GM21825 (cell line): ENCODE measurements around the gene SPI1.

ENCODE experiments used
- ATAC-seq: cut with Tn5 transposase; IDR thresholded peaks from one replicate; pipeline ENCODE4 v1.9.1; 2021; ENCODE audit warnings: mild to moderate bottlenecking, moderate library complexity; ENCODE audit not compliant: unreplicated experiment

The SPI1 gene

GRCh38 chr11:47378010-47378835 is at the start of gene SPI1:
SPI1 (minus strand) TSS chr11:47378547; CDS start chr11:47378353, 194 bp downstream.
- peak; percentile 83 for ATAC-seq

DNA sequence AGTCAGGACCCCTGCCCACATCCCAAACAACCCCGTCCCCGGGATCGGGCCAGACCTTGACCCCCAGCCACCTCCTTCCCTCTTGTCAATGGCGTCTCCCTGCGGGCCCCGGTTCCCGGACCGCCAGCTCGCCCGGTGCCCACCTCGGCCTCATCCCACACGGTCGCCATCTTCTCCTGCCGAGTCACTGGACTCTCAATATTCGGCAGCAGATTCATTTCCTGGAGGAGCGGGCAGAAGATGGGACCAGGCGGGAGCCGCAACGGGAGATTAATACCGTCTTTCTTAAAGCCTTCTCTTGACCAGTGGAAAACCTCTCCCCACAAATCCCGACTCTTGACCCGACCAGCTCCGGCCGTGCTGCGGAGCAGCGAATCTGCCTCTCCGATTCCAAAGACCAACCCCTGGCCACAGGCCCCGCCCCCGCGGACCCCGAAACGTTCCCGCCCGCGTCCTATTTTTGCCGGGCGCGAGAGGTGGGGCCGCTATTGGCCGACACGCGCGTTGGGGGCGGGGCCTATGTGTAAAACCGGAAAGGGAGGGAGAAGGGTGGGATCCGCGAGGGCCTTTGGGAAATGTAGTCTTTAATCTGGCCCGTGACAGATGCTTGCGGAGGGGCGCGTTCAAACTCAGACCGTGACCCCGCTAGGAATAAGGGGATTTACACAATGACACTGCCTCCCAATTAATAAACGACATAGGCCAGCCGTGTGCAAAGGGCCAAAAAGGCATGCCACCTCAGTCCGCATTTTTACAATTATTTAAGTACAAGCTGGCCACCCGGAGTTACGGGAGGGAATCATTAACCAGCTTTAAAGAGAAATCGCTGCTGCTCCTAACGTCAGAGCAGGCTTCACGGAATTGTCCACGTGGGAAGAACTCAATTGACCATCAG is 48.0 kb upstream of the SPI1 start, which contains the start of gene PSMC3:
Gene PSMC3 (minus strand): TSS at position 378 of the 895 bp plus-strand sequence. CDS start 160 bp downstream, at position 218.
- peak; percentile 94 for ATAC-seq

DNA sequence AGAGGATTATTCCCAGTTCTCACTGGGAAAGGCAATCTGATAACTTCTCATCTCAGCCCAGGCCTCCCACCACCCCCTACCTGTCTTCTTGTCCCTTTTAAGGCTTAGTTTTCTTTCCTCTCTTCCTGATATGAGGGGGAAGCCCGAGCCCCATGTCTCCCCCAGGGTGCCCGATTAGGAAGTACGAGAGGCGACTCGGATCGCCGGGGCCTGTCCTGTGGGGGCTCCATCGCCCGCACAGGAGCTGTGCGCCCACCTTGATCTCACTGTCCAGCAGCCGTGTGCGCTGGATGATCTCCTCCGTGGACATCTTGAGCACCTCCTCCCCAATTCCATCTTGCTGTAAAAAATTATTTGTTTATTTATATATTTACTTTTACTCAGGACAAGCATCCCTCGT is 47.3 kb upstream of the SPI1 start:
- no peak for ATAC-seq

DNA sequence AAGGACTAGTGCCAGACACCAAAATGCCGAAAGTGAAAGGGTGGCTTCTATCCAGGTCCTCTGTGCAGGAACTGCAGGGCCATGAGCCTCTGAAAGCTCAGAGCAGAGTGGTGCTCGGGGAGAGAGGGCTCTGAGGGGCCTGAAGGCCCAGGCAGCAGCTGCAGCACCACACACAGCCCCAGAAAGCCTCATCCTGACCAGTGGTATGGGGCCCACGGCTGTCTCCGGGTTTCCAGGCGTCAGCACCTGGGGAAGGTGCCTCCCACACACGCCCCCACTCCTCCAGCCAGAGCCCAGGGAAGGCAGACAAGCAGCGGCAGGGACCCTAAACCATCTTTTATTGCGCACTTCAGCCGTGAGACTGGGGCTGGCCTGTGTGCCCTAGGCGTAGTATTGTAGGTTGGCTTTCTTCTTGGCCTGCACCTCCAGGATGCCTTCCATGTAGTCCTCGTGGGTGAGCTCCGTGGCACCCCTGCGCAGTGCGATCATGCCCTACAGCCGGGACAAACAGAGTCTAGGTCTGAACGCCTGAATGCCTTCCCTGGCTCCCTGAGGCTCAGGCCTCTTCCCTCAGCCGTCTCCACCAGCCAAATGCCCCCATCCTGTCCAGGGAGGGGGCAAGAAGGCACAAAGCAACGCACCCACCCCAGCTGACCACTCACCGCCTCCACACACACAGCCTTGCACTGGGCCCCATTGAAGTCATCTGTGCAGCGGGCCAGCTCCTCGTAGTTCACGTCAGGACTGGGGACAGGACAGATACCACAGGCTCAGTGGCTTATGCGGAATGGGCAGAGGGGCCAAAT is 40.3 kb upstream of the SPI1 start:
- ATAC-seq: no peak

DNA sequence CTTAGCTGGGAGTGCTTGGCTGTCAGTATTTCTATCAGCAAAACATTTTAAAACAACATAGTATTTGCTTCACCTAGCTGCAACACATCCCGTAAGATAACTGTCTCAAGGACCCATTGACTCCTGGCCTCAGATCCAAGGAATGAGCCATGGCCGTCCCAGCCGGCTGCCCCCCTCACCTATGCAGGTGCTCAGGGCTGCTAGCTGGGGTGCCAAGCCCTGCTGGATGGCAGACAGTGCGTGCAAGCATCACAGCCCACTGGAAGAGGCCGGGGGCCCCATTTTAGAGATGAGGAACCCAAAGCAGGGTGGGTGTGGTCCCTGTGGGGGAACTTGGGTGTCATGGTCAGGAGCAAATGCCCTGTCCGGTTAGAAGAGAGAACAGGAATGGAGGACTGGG is 39.4 kb upstream of the SPI1 start:
- ATAC-seq: no peak

- ATAC-seq: no peak
Measured at GRCh38 chr11:47415949-47416472, 37.7 kb upstream of the SPI1 start.

DNA sequence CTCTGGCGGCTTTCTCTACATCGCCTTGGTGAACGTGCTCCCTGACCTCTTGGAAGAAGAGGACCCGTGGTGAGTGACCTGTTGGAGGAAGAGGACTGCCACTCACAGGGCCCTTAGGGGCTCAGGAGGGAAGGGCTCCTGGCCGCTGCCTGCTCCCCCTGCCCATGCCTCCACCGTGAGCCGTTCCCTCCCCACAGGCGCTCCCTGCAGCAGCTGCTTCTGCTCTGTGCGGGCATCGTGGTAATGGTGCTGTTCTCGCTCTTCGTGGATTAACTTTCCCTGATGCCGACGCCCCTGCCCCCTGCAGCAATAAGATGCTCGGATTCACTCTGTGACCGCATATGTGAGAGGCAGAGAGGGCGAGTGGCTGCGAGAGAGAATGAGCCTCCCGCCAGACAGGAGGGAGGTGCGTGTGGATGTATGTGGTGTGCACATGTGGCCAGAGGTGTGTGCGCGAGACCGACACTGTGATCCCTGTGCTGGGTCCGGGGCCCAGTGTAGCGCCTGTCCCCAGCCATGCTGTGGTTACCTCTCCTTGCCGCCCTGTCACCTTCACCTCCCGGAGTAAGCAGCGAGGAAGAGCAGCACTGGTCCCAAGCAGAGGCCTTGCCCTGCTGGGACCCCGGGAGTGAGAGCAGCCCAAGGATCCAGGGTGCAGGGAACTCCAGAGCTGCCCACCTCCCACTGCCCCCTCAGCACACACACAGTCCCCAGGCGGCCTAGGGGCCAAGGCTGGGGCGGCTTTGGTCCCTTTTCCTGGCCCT is 36.9 kb upstream of the SPI1 start:
- ATAC-seq: no peak

DNA sequence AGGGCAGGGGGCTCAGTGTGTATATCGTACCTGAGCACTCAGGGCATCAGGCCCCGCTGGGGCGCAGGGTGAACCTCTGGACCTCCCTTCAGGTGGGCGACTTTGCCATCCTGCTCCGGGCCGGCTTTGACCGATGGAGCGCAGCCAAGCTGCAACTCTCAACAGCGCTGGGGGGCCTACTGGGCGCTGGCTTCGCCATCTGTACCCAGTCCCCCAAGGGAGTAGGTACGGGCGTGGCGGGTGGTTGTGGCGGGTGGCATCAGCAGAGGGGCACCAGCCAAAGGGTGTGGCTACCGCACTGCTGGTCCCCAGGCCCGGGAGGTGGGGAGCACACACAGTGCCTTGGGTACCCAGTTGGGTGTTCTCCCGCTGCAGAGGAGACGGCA is 36.3 kb upstream of the SPI1 start:
- no peak for ATAC-seq

DNA sequence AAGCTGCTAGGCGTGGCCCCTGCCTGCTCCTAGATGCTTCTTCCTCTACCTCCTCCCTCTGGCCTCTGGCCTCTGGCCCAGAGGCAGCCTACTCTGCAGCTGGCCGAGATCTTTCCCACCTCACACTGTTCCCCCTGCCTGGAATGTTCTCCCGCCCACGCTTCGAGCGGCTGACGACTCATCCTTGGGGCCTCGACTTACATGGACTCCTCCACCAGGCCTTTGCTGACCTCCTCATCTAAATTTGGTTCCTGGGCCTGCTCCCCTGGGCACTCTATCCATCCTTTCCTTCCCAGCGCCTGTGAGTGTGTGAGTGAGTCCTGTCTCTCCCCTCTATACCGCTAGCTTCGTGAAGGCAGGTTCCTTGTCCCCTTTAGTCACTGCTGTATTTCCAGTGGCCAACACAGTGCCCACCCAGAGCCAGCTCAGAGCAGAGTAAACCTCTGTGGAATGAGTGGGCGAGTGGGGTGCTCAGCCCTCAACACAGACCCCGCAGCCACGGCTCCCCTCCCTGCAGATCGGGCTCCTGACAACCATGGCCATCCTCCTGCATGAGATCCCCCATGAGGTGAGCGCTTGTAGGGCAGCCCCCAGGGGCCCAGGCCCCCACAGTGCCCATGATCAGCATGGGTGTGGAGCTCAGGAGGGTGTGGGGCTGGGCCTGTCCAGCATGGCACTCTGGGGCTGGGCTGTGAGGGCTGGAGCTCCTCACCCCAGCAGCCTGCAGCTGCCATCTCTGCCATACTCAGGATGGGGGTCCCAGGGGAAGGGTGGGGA is 35.7 kb upstream of the SPI1 start:
- ATAC-seq: no peak

DNA sequence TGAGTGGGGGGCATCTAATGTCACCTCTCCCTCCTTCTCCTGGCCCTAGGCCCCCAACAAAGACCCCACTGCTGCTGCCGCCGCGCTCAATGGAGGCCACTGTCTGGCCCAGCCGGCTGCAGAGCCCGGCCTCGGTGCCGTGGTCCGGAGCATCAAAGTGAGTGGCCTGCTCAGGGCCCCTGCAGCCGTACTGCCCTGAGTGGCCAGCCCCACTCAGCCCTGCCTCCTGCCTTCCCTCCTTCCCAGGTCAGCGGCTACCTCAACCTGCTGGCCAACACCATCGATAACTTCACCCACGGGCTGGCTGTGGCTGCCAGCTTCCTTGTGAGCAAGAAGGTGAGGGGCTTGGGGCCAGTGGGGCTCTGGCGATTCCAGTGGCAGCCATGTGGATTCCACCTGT is 35.0 kb upstream of the SPI1 start:
- ATAC-seq: no peak

DNA sequence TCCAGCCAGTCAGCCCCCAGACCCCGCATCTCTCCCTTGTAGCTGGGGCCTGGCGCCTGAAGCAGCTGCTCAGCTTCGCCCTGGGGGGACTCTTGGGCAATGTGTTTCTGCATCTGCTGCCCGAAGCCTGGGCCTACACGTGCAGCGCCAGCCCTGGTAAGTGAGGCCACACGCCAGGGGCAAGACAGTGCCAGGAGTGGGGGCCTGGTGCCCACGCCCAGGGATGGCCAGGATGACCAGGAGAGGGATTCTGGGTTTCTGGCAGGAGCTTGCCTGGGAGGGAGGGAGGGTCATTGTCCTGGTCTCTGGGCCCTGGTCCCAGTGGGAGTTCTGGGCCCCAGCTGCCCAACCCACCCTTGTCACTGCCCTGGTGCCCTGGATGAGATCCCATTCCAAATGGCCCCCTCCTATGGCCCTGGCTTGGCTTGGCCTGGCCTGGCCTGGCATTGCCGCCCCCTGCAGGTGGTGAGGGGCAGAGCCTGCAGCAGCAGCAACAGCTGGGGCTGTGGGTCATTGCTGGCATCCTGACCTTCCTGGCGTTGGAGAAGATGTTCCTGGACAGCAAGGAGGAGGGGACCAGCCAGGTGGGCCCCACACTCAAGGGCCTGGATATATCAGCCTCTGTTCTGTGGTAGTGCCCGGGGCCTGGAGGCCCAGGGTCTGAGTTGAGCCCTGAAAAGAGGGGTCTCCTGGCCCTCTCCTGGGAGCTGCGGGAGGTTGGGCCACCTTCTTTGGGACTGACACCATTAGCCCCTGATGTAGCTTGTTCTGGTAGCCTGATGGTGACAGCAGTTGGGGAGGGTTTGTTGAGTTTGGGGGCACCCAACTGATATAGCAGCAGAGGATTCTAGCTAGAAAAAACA is 33.8 kb upstream of the SPI1 start:
- no peak for ATAC-seq

DNA sequence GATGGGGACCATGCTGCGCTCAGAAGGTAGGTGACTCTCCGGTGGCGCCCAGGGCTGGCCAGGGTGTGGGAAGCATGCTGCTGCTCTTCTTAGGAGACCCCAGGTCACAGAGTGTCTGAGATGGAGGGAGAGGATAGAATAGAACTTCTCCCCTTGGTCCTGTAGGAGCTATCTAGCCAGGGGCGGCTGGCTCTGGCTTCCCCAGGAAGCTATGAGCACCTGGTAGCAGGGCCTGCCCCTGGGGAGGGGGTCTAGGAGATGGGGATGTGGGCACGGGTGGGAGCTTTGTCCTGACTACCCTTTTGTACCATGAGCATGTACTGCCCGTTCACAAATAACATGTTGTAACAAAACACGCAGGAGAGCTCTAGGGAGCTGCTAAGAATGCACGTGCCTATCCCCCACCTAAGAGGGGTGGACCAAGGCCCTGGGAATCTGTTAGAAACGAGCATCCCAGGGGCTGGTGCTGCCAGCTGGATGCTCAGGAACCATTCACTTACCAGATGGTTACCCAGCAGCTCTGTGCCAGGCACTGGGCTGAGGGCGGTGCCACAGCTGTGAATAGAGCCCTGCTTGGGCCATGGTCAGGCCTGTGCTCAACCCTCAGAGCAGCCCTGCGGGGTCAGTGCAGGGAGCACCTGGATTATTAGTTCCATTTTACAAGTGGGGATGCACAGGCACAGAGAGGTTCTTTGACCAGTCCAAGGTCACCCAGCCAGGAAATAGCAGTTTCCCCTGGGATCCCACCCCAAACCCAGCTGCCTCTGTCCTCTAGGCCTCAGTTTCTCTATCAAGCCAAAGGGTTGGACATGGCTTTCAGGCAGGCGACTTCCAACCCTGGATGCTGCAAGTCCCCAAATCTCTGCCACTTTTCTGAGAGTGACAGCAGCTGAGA is 32.3 kb upstream of the SPI1 start:
- ATAC-seq: no peak

DNA sequence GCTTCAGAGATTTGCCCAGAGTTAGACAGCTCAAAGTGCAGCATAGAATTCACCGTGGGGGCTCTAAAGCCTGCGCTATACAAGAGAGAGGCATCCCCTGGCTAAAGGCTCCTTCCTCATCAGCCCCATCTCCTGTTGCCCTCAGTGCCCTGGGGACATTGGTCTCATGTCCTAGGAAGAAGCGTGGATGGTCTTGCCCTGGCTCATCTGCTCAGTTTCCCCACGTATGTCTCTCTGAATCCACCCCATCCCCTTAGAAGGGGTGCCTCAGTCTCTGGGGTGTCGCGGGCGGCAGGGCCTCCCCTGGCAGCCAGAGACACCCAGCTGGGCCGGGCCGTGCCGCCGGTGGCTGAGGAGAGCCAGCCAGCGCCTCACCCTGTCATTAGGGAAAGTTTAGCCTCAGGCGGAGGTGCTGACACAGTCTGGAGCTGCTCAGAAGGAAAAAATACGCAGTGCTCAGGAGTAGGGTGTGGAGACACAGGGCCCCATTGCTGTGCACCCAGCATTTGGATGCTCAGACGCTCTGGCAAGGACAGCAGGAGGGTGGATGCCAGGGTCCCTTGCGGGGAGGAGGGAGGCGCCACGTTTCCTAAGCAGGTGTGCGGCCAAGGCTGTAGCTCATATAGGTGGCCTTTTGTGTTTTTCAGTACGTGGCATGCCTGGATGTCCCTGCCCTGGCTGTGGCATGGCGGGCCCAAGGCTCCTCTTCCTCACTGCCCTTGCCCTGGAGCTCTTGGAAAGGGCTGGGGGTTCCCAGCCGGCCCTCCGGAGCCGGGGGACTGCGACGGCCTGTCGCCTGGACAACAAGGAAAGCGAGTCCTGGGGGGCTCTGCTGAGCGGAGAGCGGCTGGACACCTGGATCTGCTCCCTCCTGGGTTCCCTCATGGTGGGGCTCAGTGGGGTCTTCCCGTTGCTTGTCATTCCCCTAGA is 31.4 kb upstream of the SPI1 start:
- ATAC-seq: no peak

DNA sequence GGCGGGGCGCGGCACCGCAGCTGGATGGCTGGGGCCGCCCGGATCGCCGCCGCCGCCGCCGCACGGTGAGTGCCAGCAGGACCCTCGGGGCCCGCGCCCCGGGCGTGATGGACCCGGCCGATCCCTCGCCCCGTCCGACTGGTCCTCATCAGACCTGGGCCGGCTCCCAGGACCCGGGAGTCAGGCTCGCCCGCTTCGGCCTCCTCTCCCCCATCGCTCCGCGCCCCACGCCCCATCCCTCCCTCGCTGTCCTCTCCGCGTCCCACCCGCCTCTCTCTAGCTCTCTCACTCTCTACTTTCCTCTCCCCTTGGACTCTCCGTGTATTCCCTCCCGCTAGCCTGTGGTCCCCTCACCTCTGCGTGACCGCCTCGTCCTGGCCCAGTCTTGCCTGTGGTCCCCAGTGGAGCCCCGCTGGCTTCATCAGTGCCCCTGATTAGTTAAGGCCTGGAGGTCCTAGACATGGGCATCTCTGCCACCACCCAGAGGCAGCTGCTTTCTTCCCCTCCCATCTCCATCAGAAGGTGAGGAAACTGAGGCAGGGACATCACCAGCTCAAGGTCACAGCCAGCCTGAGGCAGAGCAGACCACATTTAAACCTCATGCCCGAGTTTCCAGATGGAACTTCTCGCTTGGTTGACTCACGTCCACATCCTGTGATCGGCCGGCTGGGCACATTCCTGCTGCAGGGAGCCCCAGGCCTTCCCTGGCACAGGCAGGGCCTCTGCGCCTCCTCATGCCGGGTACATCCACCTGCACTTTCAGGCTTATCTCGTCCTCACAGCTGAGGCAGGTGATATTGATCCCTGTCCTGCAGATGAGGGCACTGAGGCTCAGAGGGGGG is 30.5 kb upstream of the SPI1 start:
- no peak for ATAC-seq
